K562 (cell line): Measurements from ENCODE around the gene LRRC71. TPM values are rescaled to one million over a fixed set of nuclear protein-coding genes. Genes with fewer than 3 reads are reported as not detected.

Source experiments
- ARID4B ChIP-seq: sonication (generic); formaldehyde crosslinking; IDR thresholded peaks from 2 replicates; pipeline ENCODE4 v1.8.0; 2022; ENCODE audit warnings: mild to moderate bottlenecking, missing genetic modification reagents
- CBX2 ChIP-seq: fragments of 200-600 bp; sonication (generic); IDR thresholded peaks from one replicate; pipeline ENCODE4 v1.6.1; 2012; ENCODE audit warnings: mild to moderate bottlenecking, low read length, inconsistent platforms; ENCODE audit not compliant: insufficient read depth, poor library complexity, severe bottlenecking
- DPF2 ChIP-seq: fragments of 450-650 bp; IDR thresholded peaks from 2 replicates; pipeline ENCODE4 v1.6.1; 2016
- FOSL1 ChIP-seq: fragments of 200-800 bp; sonication (Bioruptor generic); conservative IDR thresholded peaks from 2 replicates; pipeline ENCODE4 v1.6.1; 2016; ENCODE audit warnings: missing genetic modification characterization, missing compliant biosample characterization
- FOXA3 ChIP-seq, 2 experiments: fragments of 450-650 bp in 1 of 2; sonication (generic) in 1 of 2; formaldehyde crosslinking; IDR thresholded peaks in 1 of 2; conservative IDR thresholded peaks in 1 of 2; 2 replicates each; pipeline versions ENCODE4 v1.4.0 to v1.8.0; 2020 to 2022; ENCODE audit warnings: mild to moderate bottlenecking in 2 of 2, missing genetic modification reagents in 1 of 2
- FOXJ3 ChIP-seq: sonication (generic); formaldehyde crosslinking; IDR thresholded peaks from 2 replicates; pipeline ENCODE4 v1.4.0; 2020; ENCODE audit warnings: mild to moderate bottlenecking, missing genetic modification reagents
- GATAD2A ChIP-seq: fragments of 450-650 bp; IDR thresholded peaks from 2 replicates; pipeline ENCODE4 v1.6.1; 2017
- HCFC1 ChIP-seq: IDR thresholded peaks from 2 replicates; pipeline ENCODE4 v1.6.1; 2012; ENCODE audit warnings: low read depth, low read length, improper control_type of control experiment
- HDAC2 ChIP-seq: fragments of 450-650 bp; IDR thresholded peaks from 2 replicates; pipeline ENCODE4 v1.6.1; 2016; ENCODE audit warnings: mild to moderate bottlenecking
- HMGN3 ChIP-seq: IDR thresholded peaks from 2 replicates; pipeline ENCODE4 v1.6.1; 2011; ENCODE audit warnings: borderline replicate concordance, low read depth, mild to moderate bottlenecking, mixed read lengths, low read length; ENCODE audit not compliant: insufficient read length; ENCODE audit errors: extremely low read depth
- KDM1A ChIP-seq, 2 experiments: fragments of 450-650 bp; IDR thresholded peaks; 2 replicates each; pipeline ENCODE4 v1.6.1; 2016; ENCODE audit warnings: mild to moderate bottlenecking in 2 of 2
- KLF13 ChIP-seq: fragments of 450-650 bp; IDR thresholded peaks from 2 replicates; pipeline ENCODE4 v1.6.1; 2016; ENCODE audit warnings: missing genetic modification characterization, low read depth, mild to moderate bottlenecking, missing compliant biosample characterization, moderate library complexity, borderline replicate concordance
- MECOM ChIP-seq: fragments of 250-450 bp; sonication (Bioruptor Pico); IDR thresholded peaks from 2 replicates; pipeline ENCODE4 v1.8.0; 2022; ENCODE audit warnings: inconsistent platforms
- NONO ChIP-seq, 2 experiments: fragments of 200-400 bp in 1 of 2; fragments of 450-650 bp in 1 of 2; formaldehyde crosslinking in 1 of 2; IDR thresholded peaks; 2 replicates each; pipeline ENCODE4 v1.6.1; 2017; ENCODE audit warnings: low read depth in 2 of 2, mild to moderate bottlenecking in 2 of 2, moderate library complexity in 2 of 2, low read length in 1 of 2
- POU5F1 ChIP-seq: fragments of 150-350 bp; IDR thresholded peaks from 2 replicates; pipeline ENCODE4 v1.6.1; 2014; ENCODE audit warnings: borderline replicate concordance, low read length, low read depth, mild to moderate bottlenecking; ENCODE audit not compliant: partially characterized antibody
- RNF2 ChIP-seq: sonication (generic); IDR thresholded peaks from 2 replicates; pipeline ENCODE4 v1.6.1; 2016
- SETDB1 ChIP-seq: IDR thresholded peaks from one replicate; pipeline ENCODE4 v1.6.1; 2012; ENCODE audit warnings: low read length, control low read depth, inconsistent platforms
- SLC30A9 ChIP-seq: fragments of 250-450 bp; sonication (Bioruptor Pico); IDR thresholded peaks from 2 replicates; pipeline ENCODE4 v1.8.0; 2022; ENCODE audit warnings: mild to moderate bottlenecking, moderate library complexity
- SNIP1 ChIP-seq: fragments of 450-650 bp; IDR thresholded peaks from 2 replicates; pipeline ENCODE4 v1.7.1; 2017; ENCODE audit warnings: low read depth, mild to moderate bottlenecking
- TAL1 ChIP-seq: fragments of 450-650 bp; IDR thresholded peaks from 2 replicates; pipeline ENCODE4 v1.6.1; 2016; ENCODE audit warnings: mild to moderate bottlenecking
- TBP ChIP-seq: optimal IDR thresholded peaks from 2 replicates; pipeline ENCODE3; 2011; ENCODE audit warnings: low read depth, low read length, improper control_type of control experiment
- USF1 ChIP-seq: sonication (generic); formaldehyde crosslinking; IDR thresholded peaks from 2 replicates; pipeline ENCODE4 v1.9.0; 2022; ENCODE audit warnings: mild to moderate bottlenecking, missing genetic modification reagents
- ZC3H8 ChIP-seq: fragments of 450-650 bp; IDR thresholded peaks from 2 replicates; pipeline ENCODE4 v1.6.1; 2017
- ZEB2 ChIP-seq: fragments of 450-650 bp; IDR thresholded peaks from 2 replicates; pipeline ENCODE4 v1.6.1; 2016
- ZFPM2 ChIP-seq: fragments of 250-450 bp; sonication (Bioruptor Pico); IDR thresholded peaks from 2 replicates; pipeline ENCODE4 v1.5.1; 2022; ENCODE audit warnings: mild to moderate bottlenecking
- ZNF212 ChIP-seq: fragments of 450-650 bp; formaldehyde crosslinking; IDR thresholded peaks from 2 replicates; pipeline ENCODE4 v1.4.0; 2020; ENCODE audit warnings: mild to moderate bottlenecking
- ZNF24 ChIP-seq: fragments of 450-650 bp; IDR thresholded peaks from 2 replicates; pipeline ENCODE4 v1.6.1; 2016
- ZNF41 ChIP-seq: fragments of 250-450 bp; sonication (Bioruptor Pico); conservative IDR thresholded peaks from 2 replicates; pipeline ENCODE4 v1.4.0; 2020; ENCODE audit warnings: mild to moderate bottlenecking
- polyA plus RNA-seq, 8 experiments: library from polyadenylated mRNA; depleted of rRNA in 4 of 8; stranded (reverse) in 5 of 8; unstranded in 3 of 8; fragments of >200 nt; fragmentation: Nextera tagmentation in 2 of 8; fragmentation: Illumina TruSeq in 1 of 8; extraction: Ambion mirVana in 2 of 8; extraction: Trizol in 1 of 8; gene quantifications; 2 replicates each; pipeline versions ENCODE4 v1.2.1 to v1.2.3, GENCODE V29; 2011 to 2014; ENCODE audit warnings: inconsistent platforms in 1 of 8, missing spikeins in 1 of 8
- total RNA-seq, 7 experiments: library from RNA; depleted of rRNA in 6 of 7; stranded (reverse); fragments of >200 nt in 6 of 7; fragmentation: Illumina TruSeq in 2 of 7; extraction: Trizol in 2 of 7; gene quantifications; 2 replicates each; pipeline versions ENCODE4 v1.2.1 to v1.2.3, GENCODE V29; 2011 to 2021; ENCODE audit warnings: low replicate concordance in 1 of 7

Gene LRRC71
- total and polyA plus RNA-seq, 9 of the 15 experiments (the other 6 are each of a cell fraction or from before 2014, with no cell fraction given) = 0.06 to 1.2 (median 0.51) TPM; not detected in 1

- TF ChIP-seq ARID4B (no peak), HCFC1 (0 out of 2 replicates have a peak, but pooled peaks have one; percentile 13), POU5F1 (no peak), SLC30A9 (CRISPR knock-in tag) (no peak), NONO (IDR thresholded peaks at IDR 0.05; ENCODE audit: low read depth in 2 of 2, low read length in 1 of 2) (peak in 1 of 2 experiments; percentile 66; a peak in 1 of 4 replicates), HDAC2 (peak; percentile 95), CBX2 (no peak), KDM1A (IDR thresholded peaks at IDR 0.05) (peak; percentile 92 to 94), SNIP1 (no peak), ZEB2 (peak; percentile 96), FOXA3 (CRISPR knock-in tag; conservative IDR thresholded peaks at IDR 0.05 in 1 of 2, IDR thresholded peaks at IDR 0.05 in 1 of 2) (0 out of 4 replicates have a peak, but pooled peaks of 1 of the 2 experiments have one; percentile 7), DPF2 (peak; percentile 93), SETDB1 (no peak), KLF13 (tag) (no peak), USF1 (CRISPR knock-in tag) (peak; percentile 40; the same call in 1 of the 2 replicates), ZNF41 (peak; percentile 44; the same call in 1 of the 2 replicates), FOSL1 (tag) (peak; percentile 79), ZFPM2 (CRISPR knock-in tag) (no peak), HMGN3 (peak; percentile 60), MECOM (0 out of 2 replicates have a peak, but pooled peaks have one; percentile 23), GATAD2A (peak; percentile 59; the same call in 1 of the 2 replicates), TAL1 (peak; percentile 96), TBP (peak; percentile 27), ZNF212 (CRISPR knock-in tag) (0 out of 2 replicates have a peak, but pooled peaks have one; percentile 66), ZC3H8 (no peak), ZNF24 (peak; percentile 36; the same call in 1 of the 2 replicates), RNF2 (peak; percentile 92), FOXJ3 (CRISPR knock-in tag) (no peak)
These were observed 37.8 kb downstream of the LRRC71 start (continued) for GRCh38 chr1:156958247-156958714.
